Memory B cell (primary cell): ENCODE measurements around the gene LGALS9.
A peak's percentile ranks its signal among the peaks of the same experiment; 100 is the strongest.

Source experiments
- ATAC-seq: fragments of 150-1000 bp; cut with Tn5 transposase; 2 replicates; pipeline ENCODE4 v1.10.0; 2021; ENCODE audit warnings: low read depth, mild to moderate bottlenecking, moderate library complexity
- DNase-seq, 2 donors: peaks; one replicate each; pipeline ENCODE4 v3.0.0; 2022; ENCODE audit warnings: low spot score in 2 of 2
- H3K27ac Mint-ChIP-seq: one replicate; pipeline ENCODE4 v1.8.0; 2022; ENCODE audit warnings: mild to moderate bottlenecking, moderate library complexity, mixed read lengths
- H3K27me3 Mint-ChIP-seq: one replicate; pipeline ENCODE4 v1.8.0; 2022; ENCODE audit warnings: mixed read lengths
- H3K36me3 Mint-ChIP-seq: one replicate; pipeline ENCODE4 v1.8.0; 2022; ENCODE audit warnings: mild to moderate bottlenecking, mixed read lengths
- H3K4me1 Mint-ChIP-seq: one replicate; pipeline ENCODE4 v1.8.0; 2022; ENCODE audit warnings: mixed read lengths
- H3K4me3 Mint-ChIP-seq: one replicate; pipeline ENCODE4 v1.8.0; 2022; ENCODE audit warnings: mild to moderate bottlenecking, moderate library complexity, mixed read lengths
- H3K9me3 Mint-ChIP-seq: one replicate; pipeline ENCODE4 v1.8.0; 2022; ENCODE audit warnings: mixed read lengths

The LGALS9 gene

GRCh38 chr17:27610304-27610677 lies 20.7 kb upstream of the LGALS9 start:
- Mint-ChIP-seq H3K9me3 (no peaks in the 10 kb centered on the region), H3K27ac (no peak overlapping the region), H3K4me1 (no peaks in the 10 kb centered on the region), H3K4me3 (no peak overlapping the region), H3K36me3 (peaks cover 21% of the 10 kb centered on the region), H3K27me3 (no peaks in the 10 kb centered on the region)
- DNase-seq (no peak), ATAC-seq (no peak)

- peaks cover 32% of the 10 kb centered on the region for H3K36me3 Mint-ChIP-seq
- no peaks in the 10 kb centered on the region for H3K4me1 Mint-ChIP-seq
- no peaks in the 10 kb centered on the region for H3K27me3 Mint-ChIP-seq
- no peak overlapping the region for H3K4me3 Mint-ChIP-seq
- no peaks in the 10 kb centered on the region for H3K9me3 Mint-ChIP-seq
- no peak for DNase-seq
- no peak overlapping the region for H3K27ac Mint-ChIP-seq
- no peak for ATAC-seq
Measured at GRCh38 chr17:27612160-27612770, 18.7 kb upstream of the LGALS9 start.

GRCh38 chr17:27613433-27613832 lies 17.6 kb upstream of the LGALS9 start:
- H3K9me3 Mint-ChIP-seq = no peaks in the 10 kb centered on the region
- no peak overlapping the region for H3K4me3 Mint-ChIP-seq
- peaks cover 36% of the 10 kb centered on the region for H3K36me3 Mint-ChIP-seq
- no peak overlapping the region for H3K27ac Mint-ChIP-seq
- ATAC-seq = no peak
- no peaks in the 10 kb centered on the region for H3K27me3 Mint-ChIP-seq
- no peak for DNase-seq
- H3K4me1 Mint-ChIP-seq = no peaks in the 10 kb centered on the region

- Mint-ChIP-seq H3K27me3 (no peaks in the 10 kb centered on the region), H3K27ac (peak overlapping the region; percentile 28), H3K4me1 (no peaks in the 10 kb centered on the region), H3K9me3 (no peaks in the 10 kb centered on the region), H3K36me3 (peaks cover 30% of the 10 kb centered on the region), H3K4me3 (no peak overlapping the region)
- ATAC-seq (no peak), DNase-seq (no peak)
Measured at GRCh38 chr17:27615121-27615520, 15.9 kb upstream of the LGALS9 start.

- H3K36me3 Mint-ChIP-seq = peaks cover 35% of the 10 kb centered on the region
- H3K27ac Mint-ChIP-seq = no peak overlapping the region
- H3K27me3 Mint-ChIP-seq = no peaks in the 10 kb centered on the region
- no peaks in the 10 kb centered on the region for H3K9me3 Mint-ChIP-seq
- H3K4me3 Mint-ChIP-seq = no peak overlapping the region
- DNase-seq = no peak
- H3K4me1 Mint-ChIP-seq = no peaks in the 10 kb centered on the region
- no peak for ATAC-seq
Measured at GRCh38 chr17:27616414-27616813, 14.6 kb upstream of the LGALS9 start.

GRCh38 chr17:27618417-27618816 lies 12.6 kb upstream of the LGALS9 start:
- no peak overlapping the region for H3K27ac Mint-ChIP-seq
- H3K27me3 Mint-ChIP-seq = no peaks in the 10 kb centered on the region
- no peaks in the 10 kb centered on the region for H3K4me1 Mint-ChIP-seq
- peaks cover 35% of the 10 kb centered on the region for H3K36me3 Mint-ChIP-seq
- no peak for DNase-seq
- H3K9me3 Mint-ChIP-seq = no peaks in the 10 kb centered on the region
- ATAC-seq = no peak
- no peak overlapping the region for H3K4me3 Mint-ChIP-seq

GRCh38 chr17:27620721-27621120 lies 10.3 kb upstream of the LGALS9 start:
- no peaks in the 10 kb centered on the region for H3K4me1 Mint-ChIP-seq
- H3K27ac Mint-ChIP-seq = no peak overlapping the region
- H3K36me3 Mint-ChIP-seq = peaks cover 30% of the 10 kb centered on the region
- H3K9me3 Mint-ChIP-seq = no peaks in the 10 kb centered on the region
- H3K4me3 Mint-ChIP-seq = no peak overlapping the region
- no peaks in the 10 kb centered on the region for H3K27me3 Mint-ChIP-seq
- ATAC-seq (no peak), DNase-seq (no peak)

- ATAC-seq (no peak), DNase-seq (no peak)
- Mint-ChIP-seq H3K27ac (no peak overlapping the region), H3K36me3 (peaks cover 30% of the 10 kb centered on the region), H3K27me3 (no peaks in the 10 kb centered on the region), H3K4me1 (no peaks in the 10 kb centered on the region), H3K9me3 (no peaks in the 10 kb centered on the region), H3K4me3 (no peak overlapping the region)
Measured at GRCh38 chr17:27621536-27621935, 9.5 kb upstream of the LGALS9 start.

- Mint-ChIP-seq H3K9me3 (no peaks in the 10 kb centered on the region), H3K36me3 (peaks cover 27% of the 10 kb centered on the region), H3K27me3 (no peaks in the 10 kb centered on the region), H3K4me1 (no peaks in the 10 kb centered on the region), H3K27ac (no peak overlapping the region), H3K4me3 (no peak overlapping the region)
- no peak for ATAC-seq
- DNase-seq = no peak
Measured at GRCh38 chr17:27621942-27622559, 8.9 kb upstream of the LGALS9 start.

GRCh38 chr17:27622986-27623385 lies 8.0 kb upstream of the LGALS9 start:
- no peak for DNase-seq
- no peaks in the 10 kb centered on the region for H3K4me1 Mint-ChIP-seq
- no peak overlapping the region for H3K4me3 Mint-ChIP-seq
- H3K27me3 Mint-ChIP-seq = no peaks in the 10 kb centered on the region
- no peaks in the 10 kb centered on the region for H3K9me3 Mint-ChIP-seq
- peaks cover 27% of the 10 kb centered on the region for H3K36me3 Mint-ChIP-seq
- H3K27ac Mint-ChIP-seq = no peak overlapping the region
- ATAC-seq = no peak

- H3K4me3 Mint-ChIP-seq = no peak overlapping the region
- no peaks in the 10 kb centered on the region for H3K27me3 Mint-ChIP-seq
- no peaks in the 10 kb centered on the region for H3K4me1 Mint-ChIP-seq
- H3K36me3 Mint-ChIP-seq = peaks cover 23% of the 10 kb centered on the region
- ATAC-seq (no peak), DNase-seq (no peak)
- no peaks in the 10 kb centered on the region for H3K9me3 Mint-ChIP-seq
- H3K27ac Mint-ChIP-seq = no peak overlapping the region
Measured at GRCh38 chr17:27623614-27624013, 7.4 kb upstream of the LGALS9 start.

- Mint-ChIP-seq H3K9me3 (no peaks in the 10 kb centered on the region), H3K27me3 (no peaks in the 10 kb centered on the region), H3K4me3 (no peak overlapping the region), H3K27ac (peak overlapping the region; percentile 8), H3K36me3 (peaks cover 23% of the 10 kb centered on the region), H3K4me1 (no peaks in the 10 kb centered on the region)
- ATAC-seq (no peak), DNase-seq (no peak)
Measured at GRCh38 chr17:27624539-27624938, 6.4 kb upstream of the LGALS9 start.

GRCh38 chr17:27625856-27626255 lies 5.1 kb upstream of the LGALS9 start:
- Mint-ChIP-seq H3K27ac (no peak overlapping the region), H3K36me3 (peaks cover 22% of the 10 kb centered on the region), H3K4me3 (no peak overlapping the region), H3K27me3 (no peaks in the 10 kb centered on the region), H3K9me3 (no peaks in the 10 kb centered on the region), H3K4me1 (peaks cover 5% of the 10 kb centered on the region)
- no peak for DNase-seq
- ATAC-seq = no peak

- ATAC-seq = no peak
- Mint-ChIP-seq H3K36me3 (peaks cover 14% of the 10 kb centered on the region), H3K4me1 (peaks cover 15% of the 10 kb centered on the region), H3K27ac (no peak overlapping the region), H3K27me3 (no peaks in the 10 kb centered on the region), H3K4me3 (no peak overlapping the region), H3K9me3 (no peaks in the 10 kb centered on the region)
- DNase-seq = no peak
Measured at GRCh38 chr17:27627514-27627913, 3.5 kb upstream of the LGALS9 start.

GRCh38 chr17:27628376-27628775 lies 2.6 kb upstream of the LGALS9 start:
- H3K4me1 Mint-ChIP-seq = peaks cover 15% of the 10 kb centered on the region
- no peak overlapping the region for H3K4me3 Mint-ChIP-seq
- H3K27ac Mint-ChIP-seq = no peak overlapping the region
- ATAC-seq (no peak), DNase-seq (no peak)
- no peaks in the 10 kb centered on the region for H3K27me3 Mint-ChIP-seq
- H3K36me3 Mint-ChIP-seq = peaks cover 14% of the 10 kb centered on the region
- H3K9me3 Mint-ChIP-seq = no peaks in the 10 kb centered on the region
